ENCODE data around the gene C15orf40. TPM values are rescaled to one million over a fixed set of nuclear protein-coding genes. Genes with fewer than 3 reads are reported as not detected.
"Not testable (repeated sequence)": the region's sequence is repeated elsewhere in the genome, so short reads cannot be mapped to it uniquely, and the experiment has no call there.

C15orf40 gene
- polyA plus RNA-seq, result 10 to 100 TPM; 48.1 to 56.5 (median 48.7) TPM

GRCh38 chr15:83011271-83012075 is at the start of gene C15orf40:
TSS of gene C15orf40 (minus strand) at chr15:83011639. CDS start at chr15:83011607, 32 bp downstream.
- peak; percentile 88 to 91 (median 90) for DNase-seq
- Mint-ChIP-seq H3K27ac (peak within 1 kb of the TSS; percentile 85 to 99 (median 98)), H3K4me1 (peaks cover 42 to 48% of the 10 kb centered on the region in 2 donors), H3K4me3 (peak within 1 kb of the TSS; percentile 94 to 100 (median 99)), H3K27me3 (ENCODE audit: low read depth in 3 of 3) (peaks cover 3 to 7% (median 4%) of the 10 kb centered on the region in 3 donors), H3K36me3 (peaks cover 0 to 9% (median 3%) of the 10 kb centered on the region in 3 donors), H3K9me3 (peaks cover 0 to 2% (median 0%) of the 10 kb centered on the region in 6 donors)

DNA sequence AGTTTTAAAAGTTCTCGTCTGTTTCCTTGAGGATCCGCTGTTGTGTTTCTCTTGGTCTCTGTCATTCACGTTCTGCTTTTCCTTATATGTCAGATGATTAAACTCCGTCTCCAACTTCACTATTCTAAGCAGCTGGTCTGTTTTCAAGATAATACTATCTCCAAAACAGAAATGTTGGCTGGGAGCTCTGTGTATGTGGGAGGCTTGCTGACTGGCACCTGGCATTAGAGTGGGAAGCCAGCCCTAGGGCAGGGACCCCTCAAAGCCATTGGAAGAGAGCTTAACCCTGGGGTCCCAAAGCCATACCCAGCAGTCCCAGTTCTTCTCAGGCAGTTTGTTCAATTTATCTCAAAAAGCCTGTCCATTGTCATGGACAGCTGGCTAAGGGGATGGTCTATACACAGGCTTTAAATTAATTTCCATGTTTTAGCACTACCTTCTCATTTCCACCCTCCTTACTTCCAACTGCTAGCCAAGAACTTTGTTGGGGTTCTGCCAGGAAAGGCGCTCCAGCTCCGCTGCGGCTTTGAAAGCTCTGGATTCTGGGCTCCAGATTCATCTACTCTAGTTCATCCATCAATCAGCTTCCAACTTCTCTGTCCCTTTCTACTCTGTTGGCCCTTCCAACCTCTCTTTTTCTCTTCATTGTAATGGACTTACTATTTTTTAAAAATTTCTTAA is 46.4 kb upstream of the C15orf40 start:
- DNase-seq, result no peak
- peaks cover 22 to 31% of the 10 kb centered on the region in 2 donors for H3K4me1 Mint-ChIP-seq
- H3K9me3 Mint-ChIP-seq, result no peaks in the 10 kb centered on the region
- peaks cover 0 to 2% (median 0%) of the 10 kb centered on the region in 3 donors for H3K27me3 Mint-ChIP-seq (ENCODE audit: low read depth in 3 of 3)
- peaks cover 0 to 13% (median 0%) of the 10 kb centered on the region in 3 donors for H3K36me3 Mint-ChIP-seq
- peak overlapping the region in 2 of 6 donors; percentile 37 to 53 for H3K27ac Mint-ChIP-seq
- H3K4me3 Mint-ChIP-seq, result no peak overlapping the region

- peaks cover 0 to 13% (median 0%) of the 10 kb centered on the region in 3 donors for H3K36me3 Mint-ChIP-seq
- no peak for DNase-seq
- no peaks in the 10 kb centered on the region for H3K9me3 Mint-ChIP-seq
- H3K4me1 Mint-ChIP-seq, result peaks cover 22 to 33% of the 10 kb centered on the region in 2 donors
- peak overlapping the region in 1 of 6 donors; percentile 58 for H3K27ac Mint-ChIP-seq
- H3K4me3 Mint-ChIP-seq, result no peak overlapping the region
- H3K27me3 Mint-ChIP-seq (ENCODE audit: low read depth in 3 of 3), result peaks cover 0 to 2% (median 0%) of the 10 kb centered on the region in 3 donors
These were observed 45.6 kb upstream of the C15orf40 start for GRCh38 chr15:83057002-83057401.

DNA sequence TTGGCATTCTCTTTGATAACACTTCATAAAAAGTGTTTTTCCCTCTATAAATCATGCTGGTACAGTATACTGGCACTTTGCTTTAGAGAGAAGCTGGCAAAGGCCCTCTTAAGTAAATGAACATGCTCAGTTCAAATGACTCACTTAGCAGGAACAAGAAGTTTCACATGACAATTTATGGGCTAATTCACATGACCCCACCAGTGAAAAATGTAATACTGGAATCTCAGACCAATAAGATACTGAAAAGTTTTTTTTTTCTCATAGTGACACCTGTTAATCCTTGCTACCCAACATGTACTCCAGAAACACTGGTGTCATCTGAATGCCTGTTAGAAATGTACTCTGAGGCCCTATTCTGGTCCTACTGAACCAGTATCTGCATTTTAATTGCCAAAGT is 41.7 kb upstream of the C15orf40 start:
- DNase-seq, result no peak
- Mint-ChIP-seq H3K9me3 (no peaks in the 10 kb centered on the region), H3K27ac (no peak overlapping the region), H3K36me3 (peaks cover 0 to 18% (median 3%) of the 10 kb centered on the region in 3 donors), H3K4me1 (peaks cover 22 to 40% of the 10 kb centered on the region in 2 donors), H3K27me3 (ENCODE audit: low read depth in 3 of 3) (peaks cover 0 to 2% (median 1%) of the 10 kb centered on the region in 3 donors), H3K4me3 (no peak overlapping the region)

DNA sequence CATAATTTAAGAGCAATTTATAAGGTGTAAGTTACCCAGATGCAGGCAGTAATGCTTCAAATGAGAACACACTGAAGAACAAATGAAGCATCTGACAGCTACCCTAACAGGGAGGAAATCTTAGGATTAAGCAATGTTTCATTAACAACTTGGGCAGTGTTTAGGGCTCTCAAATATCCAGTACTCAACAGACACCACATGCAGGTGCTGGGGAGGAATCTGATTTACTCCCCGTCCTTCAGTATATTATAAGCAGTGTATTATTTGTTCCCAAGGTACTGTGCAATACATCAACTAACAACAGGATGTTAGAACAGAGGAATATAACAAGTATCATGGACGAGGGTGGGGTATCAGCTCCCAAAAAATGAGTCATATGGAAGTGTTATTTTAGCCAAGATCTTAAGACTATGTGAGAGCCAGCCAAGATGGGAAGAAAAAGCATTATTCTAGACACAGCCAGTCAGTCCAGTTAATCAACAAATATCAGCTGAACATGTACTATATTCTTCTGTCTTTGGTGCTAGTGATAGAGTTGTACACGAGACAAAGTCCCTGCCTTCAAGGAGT is 35.2 kb upstream of the C15orf40 start:
- Mint-ChIP-seq H3K9me3 (no peaks in the 10 kb centered on the region), H3K27ac (peak overlapping the region in 2 of 6 donors; percentile 15 to 19), H3K27me3 (ENCODE audit: low read depth in 3 of 3) (peaks cover 0 to 3% (median 1%) of the 10 kb centered on the region in 3 donors), H3K36me3 (peaks cover 7 to 33% (median 16%) of the 10 kb centered on the region in 3 donors), H3K4me1 (peaks cover 15 to 59% of the 10 kb centered on the region in 2 donors), H3K4me3 (no peak overlapping the region)
- no peak for DNase-seq

GRCh38 chr15:83044156-83044555 is 32.7 kb upstream of the C15orf40 start:
- Mint-ChIP-seq H3K27me3 (ENCODE audit: low read depth in 3 of 3) (peaks cover 0 to 3% (median 0%) of the 10 kb centered on the region in 3 donors), H3K4me1 (peaks cover 19 to 61% of the 10 kb centered on the region in 2 donors), H3K4me3 (no peak overlapping the region), H3K9me3 (no peaks in the 10 kb centered on the region), H3K27ac (no peak overlapping the region), H3K36me3 (peaks cover 12 to 46% (median 25%) of the 10 kb centered on the region in 3 donors)
- DNase-seq, result no peak

DNA sequence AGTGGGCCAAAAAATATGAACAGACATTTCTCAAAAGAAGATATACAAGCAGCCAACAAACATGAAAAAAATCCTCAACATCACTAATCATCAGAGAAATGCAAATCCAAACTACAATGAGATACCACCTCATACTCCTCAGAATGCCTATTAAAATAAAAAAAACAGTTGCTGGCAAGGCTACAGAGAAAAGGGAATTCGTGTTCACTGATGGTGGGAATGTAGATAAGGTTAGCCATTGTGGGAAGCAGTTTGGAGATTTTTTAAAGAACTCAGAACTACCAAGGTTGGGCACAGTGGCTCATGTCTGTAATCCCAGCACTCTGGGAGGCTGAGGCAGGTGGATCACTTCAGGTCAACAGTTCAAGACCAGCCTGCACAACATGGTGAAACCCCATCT is 27.8 kb upstream of the C15orf40 start:
- peaks cover 9 to 44% (median 14%) of the 10 kb centered on the region in 3 donors for H3K36me3 Mint-ChIP-seq
- peak overlapping the region; percentile 28 to 79 (median 58) for H3K27ac Mint-ChIP-seq
- H3K4me3 Mint-ChIP-seq, result no peak overlapping the region
- H3K9me3 Mint-ChIP-seq, result no peaks in the 10 kb centered on the region
- H3K27me3 Mint-ChIP-seq (ENCODE audit: low read depth in 3 of 3), result peaks cover 0 to 4% (median 3%) of the 10 kb centered on the region in 3 donors
- no peak for DNase-seq
- peaks cover 48 to 73% of the 10 kb centered on the region in 2 donors for H3K4me1 Mint-ChIP-seq

- H3K4me1 Mint-ChIP-seq, result peaks cover 49 to 79% of the 10 kb centered on the region in 2 donors
- H3K9me3 Mint-ChIP-seq, result no peaks in the 10 kb centered on the region
- DNase-seq, result no peak
- peak overlapping the region in 5 of 6 donors; percentile 7 to 70 (median 38) for H3K27ac Mint-ChIP-seq
- peaks cover 14 to 40% (median 16%) of the 10 kb centered on the region in 3 donors for H3K36me3 Mint-ChIP-seq
- no peak overlapping the region for H3K4me3 Mint-ChIP-seq
- peaks cover 0 to 4% (median 0%) of the 10 kb centered on the region in 3 donors for H3K27me3 Mint-ChIP-seq (ENCODE audit: low read depth in 3 of 3)
These were observed 24.8 kb upstream of the C15orf40 start for GRCh38 chr15:83036253-83036652.

DNA sequence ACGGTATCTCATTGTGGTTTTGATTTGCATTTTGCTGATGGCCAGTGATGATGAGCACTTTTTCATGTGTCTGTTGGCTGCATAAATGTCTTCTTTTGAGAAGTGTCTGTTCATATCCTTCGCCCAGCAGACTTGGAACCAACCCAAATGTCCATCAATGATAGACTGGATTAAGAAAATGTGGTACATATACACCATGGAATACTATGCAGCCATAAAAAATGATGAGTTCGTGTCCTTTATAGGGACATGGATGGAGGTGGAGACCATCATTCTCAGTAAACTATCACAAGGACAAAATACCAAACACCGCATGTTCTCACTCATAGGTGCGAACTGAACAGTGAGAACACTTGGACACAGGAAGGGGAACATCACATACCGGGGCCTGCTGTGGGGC is 19.8 kb upstream of the C15orf40 start:
- Mint-ChIP-seq H3K4me1 (peaks cover 23 to 47% of the 10 kb centered on the region in 2 donors), H3K36me3 (peaks cover 22 to 31% (median 25%) of the 10 kb centered on the region in 3 donors), H3K27ac (peak overlapping the region in 2 of 6 donors; percentile 6 to 18)
- H3K4me3 Mint-ChIP-seq; H3K27me3 Mint-ChIP-seq (ENCODE audit: low read depth in 3 of 3); H3K9me3 Mint-ChIP-seq; DNase-seq: not testable (repeated sequence)

DNA sequence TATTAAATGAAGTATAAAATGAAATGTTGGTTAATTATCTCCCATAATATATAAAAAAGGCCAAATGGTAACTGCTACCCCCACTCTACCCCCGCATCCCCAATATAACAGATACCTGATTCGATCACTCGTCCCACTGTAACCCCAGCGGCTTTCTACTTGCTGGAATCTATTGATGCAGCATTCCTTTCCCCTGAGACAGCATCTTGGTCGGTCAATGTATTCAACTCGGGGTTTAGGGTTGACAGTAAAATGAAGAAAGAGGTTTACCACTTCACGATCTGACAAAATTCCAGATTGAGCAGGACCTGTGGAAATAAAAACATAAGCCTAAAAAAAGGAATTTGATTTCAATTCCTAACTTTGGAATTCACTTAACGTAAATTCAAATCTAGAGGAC is 18.6 kb upstream of the C15orf40 start:
- H3K36me3 Mint-ChIP-seq, result peaks cover 18 to 25% (median 22%) of the 10 kb centered on the region in 3 donors

DNA sequence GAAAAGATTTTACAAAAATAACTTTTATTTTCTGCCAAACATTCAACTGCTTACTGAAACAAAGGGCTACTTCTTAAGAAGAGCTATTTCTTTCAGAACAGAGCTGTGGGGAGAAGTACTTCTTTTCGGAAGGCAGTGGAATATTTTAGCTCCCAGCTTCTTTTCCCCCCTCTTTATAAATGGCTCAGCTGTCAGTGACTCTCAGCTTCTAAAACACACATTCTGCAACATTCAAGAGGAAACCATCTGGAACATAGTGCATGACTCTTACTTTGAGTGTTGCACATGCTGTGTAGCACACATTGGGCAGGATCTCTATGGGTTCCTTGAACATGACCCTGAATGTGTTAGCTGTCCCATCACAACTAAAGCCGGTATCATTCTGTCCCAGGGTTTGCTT is 7.0 kb upstream of the C15orf40 start:
- no peak for DNase-seq
- no peak overlapping the region for H3K4me3 Mint-ChIP-seq
- H3K36me3 Mint-ChIP-seq, result peaks cover 4 to 12% (median 4%) of the 10 kb centered on the region in 3 donors
- no peaks in the 10 kb centered on the region for H3K9me3 Mint-ChIP-seq
- H3K27ac Mint-ChIP-seq, result no peak overlapping the region
- H3K27me3 Mint-ChIP-seq (ENCODE audit: low read depth in 3 of 3), result no peaks in the 10 kb centered on the region
- H3K4me1 Mint-ChIP-seq, result peaks cover 5 to 7% of the 10 kb centered on the region in 2 donors

More for the DNA sequence above, 18.6 kb upstream of the C15orf40 start:
- DNase-seq, result no peak
- Mint-ChIP-seq H3K27me3 (ENCODE audit: low read depth in 3 of 3) (peaks cover 0 to 5% (median 3%) of the 10 kb centered on the region in 3 donors), H3K4me3 (no peak overlapping the region), H3K27ac (no peak overlapping the region), H3K9me3 (no peaks in the 10 kb centered on the region), H3K4me1 (peaks cover 14 to 35% of the 10 kb centered on the region in 2 donors)

GRCh38 chr15:83016906-83017305 is 5.5 kb upstream of the C15orf40 start:
- Mint-ChIP-seq H3K9me3 (peaks cover 0 to 2% (median 0%) of the 10 kb centered on the region in 6 donors), H3K36me3 (peaks cover 4 to 12% (median 4%) of the 10 kb centered on the region in 3 donors), H3K4me1 (peaks cover 16 to 19% of the 10 kb centered on the region in 2 donors), H3K4me3 (no peak overlapping the region), H3K27me3 (ENCODE audit: low read depth in 3 of 3) (no peaks in the 10 kb centered on the region), H3K27ac (peak overlapping the region in 2 of 6 donors; percentile 17 to 59)
- no peak for DNase-seq

DNA sequence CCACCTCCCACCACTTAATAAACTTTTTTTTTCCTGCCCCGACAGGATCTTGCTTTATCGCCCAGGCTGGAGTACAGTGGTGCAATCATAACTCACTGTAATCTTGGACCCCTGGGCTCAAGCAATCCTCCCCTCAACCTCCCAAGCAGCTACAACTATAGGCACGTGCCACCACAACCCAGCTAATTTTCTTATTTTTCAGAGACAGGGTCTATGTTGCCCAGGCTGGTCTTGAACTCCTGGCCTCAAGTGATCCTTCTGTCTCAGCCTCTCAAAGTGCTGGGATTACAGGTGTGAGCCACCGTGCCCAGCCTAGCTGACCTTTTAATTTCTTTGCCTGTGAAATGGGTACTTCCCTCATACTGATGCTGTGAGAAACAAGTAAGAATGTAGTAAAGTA is 3.9 kb upstream of the C15orf40 start:
- peaks cover 28 to 32% of the 10 kb centered on the region in 2 donors for H3K4me1 Mint-ChIP-seq
- H3K36me3 Mint-ChIP-seq, result peaks cover 1 to 10% (median 4%) of the 10 kb centered on the region in 3 donors
- DNase-seq, result no peak
- peak overlapping the region in 2 of 6 donors; percentile 62 to 74 for H3K27ac Mint-ChIP-seq
- H3K27me3 Mint-ChIP-seq (ENCODE audit: low read depth in 3 of 3), result peaks cover 3 to 7% (median 4%) of the 10 kb centered on the region in 3 donors
- H3K9me3 Mint-ChIP-seq, result peaks cover 0 to 2% (median 0%) of the 10 kb centered on the region in 6 donors
- H3K4me3 Mint-ChIP-seq, result no peak overlapping the region
